GM13976 (cell line): ENCODE measurements around the gene KAT6B.

ENCODE experiments used
- DNase-seq: peaks from one replicate; pipeline ENCODE4 v3.0.0; 2012; ENCODE audit warnings: low spot score
- CTCF ChIP-seq: IDR thresholded peaks from 2 replicates; pipeline ENCODE4 v1.5.1; 2012; ENCODE audit warnings: borderline replicate concordance, mild to moderate bottlenecking; ENCODE audit not compliant: insufficient read depth; ENCODE audit errors: extremely low read depth, missing control alignments, control extremely low read depth
- in situ Hi-C: fragments of 300-500 bp; cut with MboI; formaldehyde crosslinking; loops from one replicate; pipeline ENCODE4 v1.12.0; 2022; ENCODE audit warnings: low sequenced_read_pairs, mixed read lengths, inconsistent platforms; ENCODE audit not compliant: unreplicated experiment

Gene KAT6B

DNA sequence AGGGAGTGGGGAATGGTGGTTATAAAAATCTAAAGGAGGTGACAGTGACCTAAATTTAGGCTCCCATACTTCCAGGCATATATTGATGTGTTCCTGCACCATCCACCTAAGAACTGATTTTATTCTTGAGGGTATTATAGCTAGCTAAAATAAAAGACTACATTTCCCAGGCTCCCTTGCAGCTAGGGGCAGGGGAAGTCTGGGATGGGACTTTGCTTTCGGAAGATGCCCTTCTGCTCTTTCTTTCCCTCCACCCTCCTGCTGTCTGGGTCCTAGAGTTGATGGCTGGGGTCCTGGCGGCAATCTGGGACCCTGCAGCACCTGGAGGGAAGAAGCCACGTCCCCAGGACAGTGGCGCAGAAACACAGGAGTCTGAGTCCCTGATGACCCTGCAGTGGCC, 231.3 kb downstream of the KAT6B start:
- TF ChIP-seq CTCF = no peak
- no peak for DNase-seq
- in situ Hi-C loops = no loop called here

- in situ Hi-C loops = no loop called here
- no peak for DNase-seq
Observed at GRCh38 chr10:75058161-75058560, 231.8 kb downstream of the KAT6B start.

DNA sequence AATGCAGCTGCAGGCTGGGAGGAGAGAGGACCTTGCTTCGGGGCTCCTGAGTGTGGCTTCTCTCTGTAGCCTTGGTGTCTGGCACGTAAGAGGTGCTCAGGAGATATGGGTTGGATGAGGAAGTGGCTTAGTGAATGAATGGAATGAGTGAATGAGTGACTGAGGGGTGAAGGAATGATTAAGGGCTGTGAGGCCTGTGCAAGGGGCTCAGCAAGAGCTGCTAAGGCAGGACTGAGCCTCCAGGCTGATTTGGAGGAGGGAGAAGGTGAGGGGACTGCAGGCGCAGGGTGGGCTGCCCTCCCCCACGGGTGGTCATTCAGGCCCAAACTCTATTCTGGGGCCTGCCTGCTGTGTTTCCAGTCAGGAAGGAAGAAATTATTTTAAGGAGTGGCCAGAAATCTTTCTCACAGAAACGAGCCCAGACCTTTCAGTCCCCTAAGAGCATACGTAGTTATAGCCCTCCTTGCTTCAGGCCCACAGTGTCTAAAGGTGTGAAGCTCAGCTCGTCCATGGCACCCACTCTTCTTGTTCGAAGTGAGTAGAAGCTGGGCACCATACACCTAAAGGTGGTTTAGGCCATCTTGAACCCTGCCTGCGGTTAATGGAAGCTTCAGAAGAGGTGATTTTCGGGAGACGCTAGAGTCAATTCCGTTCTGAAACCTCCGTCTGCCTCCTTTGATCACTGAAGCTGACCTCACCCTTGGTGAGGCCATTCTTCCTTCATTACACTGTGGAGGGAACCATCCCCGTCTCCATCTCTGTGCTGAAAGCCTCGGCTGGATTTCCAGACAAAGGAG, 235.5 kb downstream of the KAT6B start:
- in situ Hi-C loops = no loop called here
- TF ChIP-seq CTCF = no peak
- no peak for DNase-seq

More at GRCh38 chr10:75058161-75058560, 231.8 kb downstream of the KAT6B start:
- TF ChIP-seq CTCF = no peak

DNA sequence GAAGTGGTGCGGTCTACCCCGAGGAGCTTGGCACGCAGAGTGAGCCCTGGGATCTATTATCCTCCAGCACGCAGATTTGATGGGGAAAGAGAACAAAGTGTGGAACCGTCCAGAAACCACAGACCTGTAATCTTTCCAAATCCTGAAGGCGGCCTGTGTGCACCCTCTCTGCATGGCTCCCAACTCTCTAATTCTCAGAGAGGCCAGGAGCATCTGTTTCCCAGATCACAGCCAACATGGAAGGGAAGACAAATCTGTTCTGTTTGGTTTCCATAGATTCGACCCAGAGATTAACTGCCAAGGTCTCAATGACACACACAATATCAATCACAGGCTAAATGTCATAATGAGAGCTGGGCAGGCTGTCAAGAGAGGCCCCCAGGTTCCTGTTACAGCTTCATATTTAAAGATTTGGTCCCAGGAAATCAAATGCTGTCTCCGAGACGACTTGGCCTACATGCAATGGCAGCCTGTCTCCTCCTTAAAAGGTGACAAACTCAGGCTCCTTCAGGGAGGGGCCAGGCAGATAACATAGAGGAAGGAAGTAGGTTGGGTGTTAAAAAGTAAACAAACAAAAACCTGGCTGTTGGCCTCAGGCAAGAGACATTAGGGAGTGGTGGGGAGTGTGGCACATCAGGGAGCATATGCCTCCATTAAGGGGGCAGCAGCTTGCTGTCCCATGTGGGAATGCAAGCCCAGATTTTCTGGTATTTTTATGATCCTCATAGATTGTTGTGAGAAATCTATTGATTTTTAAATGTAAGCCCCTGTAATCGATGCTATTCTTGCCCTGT, 236.3 kb downstream of the KAT6B start:
- in situ Hi-C loops = no loop called here
- TF ChIP-seq CTCF = no peak
- no peak for DNase-seq

DNA sequence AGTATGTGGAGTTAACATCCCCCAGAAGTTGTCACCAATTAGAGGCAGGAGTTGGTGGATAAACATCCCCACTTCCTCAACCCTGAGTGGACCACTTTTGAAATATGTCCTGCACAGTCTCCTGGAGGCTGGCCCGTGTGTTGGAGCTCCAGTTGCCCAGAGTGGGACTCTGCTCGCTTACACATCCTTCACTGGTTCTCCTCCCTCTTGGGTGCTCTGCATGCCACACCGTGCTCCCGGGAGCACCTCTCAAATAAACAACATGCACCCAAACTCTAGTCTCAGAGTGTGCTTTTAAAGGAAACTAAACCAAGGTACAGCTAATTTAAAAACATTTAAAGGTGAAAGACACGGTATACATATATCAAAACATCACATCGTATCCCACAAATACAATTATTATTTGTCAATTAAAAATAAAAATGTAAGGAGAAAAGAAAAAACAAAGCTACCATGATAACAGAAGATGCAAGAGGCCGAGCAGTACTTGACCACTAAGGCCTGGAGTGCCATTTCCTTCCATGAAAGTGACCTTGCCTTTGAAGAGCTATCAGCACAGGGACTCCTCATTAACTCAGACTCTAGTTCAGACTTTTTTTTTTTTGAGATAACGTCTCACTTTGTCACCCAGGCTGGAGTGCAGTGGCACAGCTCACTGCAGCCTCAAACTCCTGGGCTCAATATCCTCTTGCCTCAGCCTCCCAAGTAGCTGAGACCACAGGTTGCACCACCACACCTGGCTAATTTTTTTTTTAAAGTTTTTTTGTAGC, 237.2 kb downstream of the KAT6B start:
- in situ Hi-C loops = no loop called here
- TF ChIP-seq CTCF = no peak
- DNase-seq = no peak

- no peak for DNase-seq
- TF ChIP-seq CTCF = no peak
- in situ Hi-C loops = no loop called here
Observed at GRCh38 chr10:75065076-75065475, 238.7 kb downstream of the KAT6B start.
